Measurements from ENCODE around the gene ERC1.
A peak's percentile ranks its signal among the peaks of the same experiment; 100 is the strongest.
"Not testable (repeated sequence)": the region's sequence is repeated elsewhere in the genome, so short reads cannot be mapped to it uniquely, and the experiment has no call there.

Gene ERC1

GRCh38 chr12:1030779-1031178 is 39.8 kb downstream of the ERC1 start:
- H3K27ac ChIP-seq (ENCODE audit: low read depth, low read length) = no peak overlapping the region
- no peaks in the 10 kb centered on the region for H3K4me1 ChIP-seq (ENCODE audit: control insufficient read depth, insufficient read depth, low read length)
- no peaks in the 10 kb centered on the region for H3K9me3 ChIP-seq (ENCODE audit: control insufficient read depth, insufficient read depth, low read depth, low read length)
- peaks cover 25% of the 10 kb centered on the region for H3K36me3 ChIP-seq (ENCODE audit: control insufficient read depth, insufficient read depth, low read length)
- no peaks in the 10 kb centered on the region for H3K27me3 ChIP-seq (ENCODE audit: control insufficient read depth, insufficient read depth, low read length)
- no peak overlapping the region for H3K4me3 ChIP-seq (ENCODE audit: low read depth, low read length)
- H3K9ac ChIP-seq (ENCODE audit: low read length) = no peak overlapping the region

DNA sequence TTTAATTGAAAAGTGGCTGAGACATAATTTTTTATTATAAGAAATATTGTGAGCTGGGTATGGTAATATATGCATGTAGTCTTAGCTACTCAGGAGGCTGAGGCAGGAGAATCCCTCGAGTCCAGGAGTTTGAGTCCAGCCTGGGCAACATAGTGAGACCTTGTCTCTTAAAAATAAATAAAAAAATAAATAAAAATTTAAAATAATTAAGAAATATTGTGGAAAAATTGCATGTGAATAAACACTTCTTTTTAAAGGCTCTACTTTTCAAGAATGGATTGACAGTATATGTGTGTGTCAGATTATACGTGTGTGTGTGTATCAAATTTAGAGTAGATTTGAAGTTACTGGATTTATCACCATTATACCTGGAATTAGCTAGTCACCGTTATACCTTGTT is 43.2 kb downstream of the ERC1 start:
- no peaks in the 10 kb centered on the region for H3K4me1 ChIP-seq (ENCODE audit: control insufficient read depth, insufficient read depth, low read length)
- H3K4me3 ChIP-seq (ENCODE audit: low read depth, low read length) = no peak overlapping the region
- peaks cover 8% of the 10 kb centered on the region for H3K36me3 ChIP-seq (ENCODE audit: control insufficient read depth, insufficient read depth, low read length)
- H3K9me3 ChIP-seq (ENCODE audit: control insufficient read depth, insufficient read depth, low read depth, low read length) = no peaks in the 10 kb centered on the region
- no peaks in the 10 kb centered on the region for H3K27me3 ChIP-seq (ENCODE audit: control insufficient read depth, insufficient read depth, low read length)
- H3K27ac ChIP-seq (ENCODE audit: low read depth, low read length) = no peak overlapping the region
- no peak overlapping the region for H3K9ac ChIP-seq (ENCODE audit: low read length)

DNA sequence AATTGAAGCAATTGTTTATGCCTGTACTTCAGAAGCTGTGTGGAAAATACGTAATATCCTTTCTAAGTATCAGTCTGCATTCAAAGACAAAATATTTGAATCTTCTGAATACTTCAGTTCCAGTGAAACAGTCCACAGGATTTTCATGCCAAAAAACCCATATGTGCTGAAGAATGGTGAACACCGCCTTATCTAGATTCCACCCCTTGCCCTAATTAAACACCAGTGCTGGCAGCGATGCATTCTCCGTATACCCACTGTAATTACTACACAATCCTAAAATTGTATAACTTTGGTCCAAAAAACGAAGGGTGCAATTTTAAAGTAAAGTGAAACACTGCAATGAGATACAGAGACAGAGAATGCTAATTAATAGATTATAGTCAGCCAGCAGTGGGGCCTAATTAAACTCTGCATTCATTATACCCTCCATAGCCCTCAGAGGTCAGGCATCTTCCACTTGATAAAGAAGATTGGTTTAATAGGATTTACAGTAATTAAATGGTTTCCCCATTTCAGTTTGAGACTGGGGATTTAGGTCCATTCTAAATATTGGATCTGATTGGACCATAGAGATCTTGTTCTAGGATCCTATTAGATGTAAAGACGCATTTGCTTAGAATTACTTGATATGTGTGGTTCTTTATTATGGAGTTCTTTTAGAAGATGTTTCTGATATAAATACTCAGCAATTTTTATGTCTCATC is 43.9 kb downstream of the ERC1 start:
- no peak overlapping the region for H3K27ac ChIP-seq (ENCODE audit: low read depth, low read length)
- no peaks in the 10 kb centered on the region for H3K27me3 ChIP-seq (ENCODE audit: control insufficient read depth, insufficient read depth, low read length)
- no peak overlapping the region for H3K4me3 ChIP-seq (ENCODE audit: low read depth, low read length)
- no peaks in the 10 kb centered on the region for H3K4me1 ChIP-seq (ENCODE audit: control insufficient read depth, insufficient read depth, low read length)
- H3K9ac ChIP-seq (ENCODE audit: low read length) = no peak overlapping the region
- H3K9me3 ChIP-seq (ENCODE audit: control insufficient read depth, insufficient read depth, low read depth, low read length) = no peaks in the 10 kb centered on the region
- peaks cover 4% of the 10 kb centered on the region; the same call in 1 of the 2 replicates for H3K36me3 ChIP-seq (ENCODE audit: control insufficient read depth, insufficient read depth, low read length)

DNA sequence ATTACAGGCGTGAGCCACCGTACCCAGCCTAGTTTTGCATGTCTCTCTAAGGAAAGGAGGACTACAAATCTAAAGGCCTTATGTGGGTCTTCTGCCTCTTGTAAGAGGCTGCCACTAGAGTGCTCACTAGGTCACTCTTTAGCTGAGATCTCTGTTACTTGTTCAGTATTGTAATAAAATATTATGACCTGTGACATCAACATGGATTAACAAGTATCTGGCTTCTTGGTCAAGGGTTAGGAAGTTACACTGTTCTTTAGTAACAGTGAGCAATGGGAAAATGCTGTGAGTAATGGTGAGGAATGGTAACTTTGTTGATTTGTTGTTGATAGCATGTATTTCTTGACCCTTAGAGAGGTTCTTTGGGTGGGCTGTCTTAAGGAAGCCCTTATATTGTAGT is 50.5 kb downstream of the ERC1 start:
- Histone ChIP-seq H3K9me3 (ENCODE audit: control insufficient read depth, insufficient read depth, low read depth, low read length) (no peaks in the 10 kb centered on the region), H3K9ac (ENCODE audit: low read length) (no peak overlapping the region), H3K27me3 (ENCODE audit: control insufficient read depth, insufficient read depth, low read length) (no peaks in the 10 kb centered on the region), H3K36me3 (ENCODE audit: control insufficient read depth, insufficient read depth, low read length) (peaks cover 3% of the 10 kb centered on the region; the same call in 1 of the 2 replicates), H3K4me1 (ENCODE audit: control insufficient read depth, insufficient read depth, low read length) (no peaks in the 10 kb centered on the region; the same call in 1 of the 2 replicates), H3K4me3 (ENCODE audit: low read depth, low read length) (no peak overlapping the region), H3K27ac (ENCODE audit: low read depth, low read length) (no peak overlapping the region)

DNA sequence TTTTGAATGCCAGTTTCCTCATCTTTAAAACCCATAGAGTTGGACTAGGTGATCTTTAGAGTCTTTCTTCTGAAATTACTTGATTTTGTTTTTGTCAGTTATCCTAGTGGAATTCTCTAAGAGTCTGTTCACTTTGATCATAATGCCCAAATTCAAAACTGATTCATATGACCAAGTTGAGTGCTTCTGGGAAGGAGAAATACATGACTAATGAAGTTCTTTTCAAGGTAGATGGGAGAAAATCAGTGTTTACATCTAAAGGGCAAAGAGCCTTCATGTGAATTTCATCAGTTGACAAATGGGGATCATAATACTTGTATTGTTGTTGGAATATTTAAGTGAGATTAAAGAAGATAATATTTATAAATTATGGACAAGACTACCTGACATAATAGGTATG is 53.2 kb downstream of the ERC1 start:
- no peak overlapping the region for H3K9ac ChIP-seq (ENCODE audit: low read length)
- peaks cover 22% of the 10 kb centered on the region for H3K4me1 ChIP-seq (ENCODE audit: control insufficient read depth, insufficient read depth, low read length)
- H3K9me3 ChIP-seq (ENCODE audit: control insufficient read depth, insufficient read depth, low read depth, low read length) = no peaks in the 10 kb centered on the region
- no peak overlapping the region for H3K4me3 ChIP-seq (ENCODE audit: low read depth, low read length)
- no peaks in the 10 kb centered on the region for H3K27me3 ChIP-seq (ENCODE audit: control insufficient read depth, insufficient read depth, low read length)
- peaks cover 3% of the 10 kb centered on the region; the same call in 1 of the 2 replicates for H3K36me3 ChIP-seq (ENCODE audit: control insufficient read depth, insufficient read depth, low read length)
- H3K27ac ChIP-seq (ENCODE audit: low read depth, low read length) = no peak overlapping the region

GRCh38 chr12:1044696-1045095 is 53.7 kb downstream of the ERC1 start:
- no peak overlapping the region for H3K4me3 ChIP-seq (ENCODE audit: low read depth, low read length)
- no peak overlapping the region for H3K27ac ChIP-seq (ENCODE audit: low read depth, low read length)
- peaks cover 3% of the 10 kb centered on the region; the same call in 1 of the 2 replicates for H3K36me3 ChIP-seq (ENCODE audit: control insufficient read depth, insufficient read depth, low read length)
- no peak overlapping the region for H3K9ac ChIP-seq (ENCODE audit: low read length)
- no peaks in the 10 kb centered on the region for H3K9me3 ChIP-seq (ENCODE audit: control insufficient read depth, insufficient read depth, low read depth, low read length)
- peaks cover 25% of the 10 kb centered on the region for H3K4me1 ChIP-seq (ENCODE audit: control insufficient read depth, insufficient read depth, low read length)
- H3K27me3 ChIP-seq (ENCODE audit: control insufficient read depth, insufficient read depth, low read length) = no peaks in the 10 kb centered on the region

- H3K4me1 ChIP-seq (ENCODE audit: control insufficient read depth, insufficient read depth, low read length) = peaks cover 25% of the 10 kb centered on the region
- no peak overlapping the region for H3K27ac ChIP-seq (ENCODE audit: low read depth, low read length)
- H3K9ac ChIP-seq (ENCODE audit: low read length) = no peak overlapping the region
- H3K27me3 ChIP-seq (ENCODE audit: control insufficient read depth, insufficient read depth, low read length) = no peaks in the 10 kb centered on the region
- H3K4me3 ChIP-seq (ENCODE audit: low read depth, low read length) = no peak overlapping the region
- H3K36me3 ChIP-seq (ENCODE audit: control insufficient read depth, insufficient read depth, low read length) = no peaks in the 10 kb centered on the region
- H3K9me3 ChIP-seq (ENCODE audit: control insufficient read depth, insufficient read depth, low read depth, low read length) = no peaks in the 10 kb centered on the region
Observed at GRCh38 chr12:1046727-1047126, 55.7 kb downstream of the ERC1 start.

DNA sequence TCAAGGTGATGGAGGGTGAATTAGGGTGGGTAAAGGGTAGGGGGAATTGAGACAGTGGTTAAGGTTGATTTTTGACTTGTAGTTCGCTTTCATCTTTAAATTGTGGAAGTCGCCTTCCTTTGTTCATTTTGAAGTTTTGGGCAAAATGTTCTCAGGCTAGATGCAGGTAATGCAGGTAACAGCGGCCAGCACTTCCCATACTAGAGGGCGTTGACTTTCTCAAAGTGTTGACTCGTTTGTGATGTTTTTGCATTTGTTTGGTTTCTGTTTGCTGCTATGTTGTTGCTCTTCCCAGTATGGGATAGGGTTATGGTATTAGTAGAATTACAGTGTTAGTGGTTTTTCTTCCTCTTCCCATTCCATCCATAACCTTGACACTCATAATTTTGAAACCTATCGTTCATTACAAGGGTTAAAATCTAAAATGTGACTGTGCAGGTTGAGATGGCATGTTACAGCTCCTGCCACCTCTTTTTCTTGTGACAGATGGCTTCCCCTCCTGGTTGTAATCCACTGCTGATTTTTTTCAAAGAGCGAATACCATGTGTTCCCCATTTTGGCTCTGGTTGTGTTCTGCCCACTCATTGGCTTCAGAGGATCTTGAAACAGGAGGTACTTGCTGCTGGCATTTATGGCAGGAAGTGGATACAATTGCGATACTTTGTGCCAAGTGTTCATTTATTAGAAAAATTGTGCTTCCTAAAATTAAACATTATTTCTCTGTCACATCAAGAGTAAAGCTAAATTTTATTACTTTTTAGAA is 57.1 kb downstream of the ERC1 start:
- H3K4me3 ChIP-seq (ENCODE audit: low read depth, low read length) = peak overlapping the region; percentile 22; the same call in 1 of the 2 replicates
- H3K9me3 ChIP-seq (ENCODE audit: control insufficient read depth, insufficient read depth, low read depth, low read length) = no peaks in the 10 kb centered on the region
- no peak overlapping the region for H3K27ac ChIP-seq (ENCODE audit: low read depth, low read length)
- no peak overlapping the region for H3K9ac ChIP-seq (ENCODE audit: low read length)
- no peaks in the 10 kb centered on the region for H3K36me3 ChIP-seq (ENCODE audit: control insufficient read depth, insufficient read depth, low read length)
- H3K27me3 ChIP-seq (ENCODE audit: control insufficient read depth, insufficient read depth, low read length) = no peaks in the 10 kb centered on the region
- H3K4me1 ChIP-seq (ENCODE audit: control insufficient read depth, insufficient read depth, low read length) = peaks cover 28% of the 10 kb centered on the region

- Histone ChIP-seq H3K36me3 (ENCODE audit: control insufficient read depth, insufficient read depth, low read length) (no peaks in the 10 kb centered on the region), H3K27ac (ENCODE audit: low read depth, low read length) (no peak overlapping the region), H3K9ac (ENCODE audit: low read length) (no peak overlapping the region), H3K27me3 (ENCODE audit: control insufficient read depth, insufficient read depth, low read length) (no peaks in the 10 kb centered on the region), H3K9me3 (ENCODE audit: control insufficient read depth, insufficient read depth, low read depth, low read length) (no peaks in the 10 kb centered on the region), H3K4me1 (ENCODE audit: control insufficient read depth, insufficient read depth, low read length) (peaks cover 49% of the 10 kb centered on the region), H3K4me3 (ENCODE audit: low read depth, low read length) (no peak overlapping the region)
Observed at GRCh38 chr12:1050059-1050707, 59.2 kb downstream of the ERC1 start.

DNA sequence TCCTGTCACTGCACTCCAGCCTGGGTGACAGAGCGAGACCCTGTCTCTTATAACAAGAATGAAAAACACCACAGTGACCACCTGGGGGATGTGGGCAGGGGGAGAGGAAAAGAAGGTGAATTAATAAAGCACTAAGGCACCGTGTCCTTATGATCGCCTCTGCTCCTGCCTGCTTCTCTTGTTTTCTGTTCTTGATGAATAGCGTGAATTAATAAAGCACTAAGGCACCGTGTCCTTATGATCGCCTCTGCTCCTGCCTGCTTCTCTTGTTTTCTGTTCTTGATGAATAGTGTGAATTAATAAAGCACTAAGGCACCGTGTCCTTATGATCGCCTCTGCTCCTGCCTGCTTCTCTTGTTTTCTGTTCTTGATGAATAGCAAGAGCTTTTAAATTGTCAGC is 60.6 kb downstream of the ERC1 start:
- peaks cover 59% of the 10 kb centered on the region for H3K4me1 ChIP-seq (ENCODE audit: control insufficient read depth, insufficient read depth, low read length)
- H3K27ac ChIP-seq (ENCODE audit: low read depth, low read length); H3K4me3 ChIP-seq (ENCODE audit: low read depth, low read length); H3K9ac ChIP-seq (ENCODE audit: low read length); H3K36me3 ChIP-seq (ENCODE audit: control insufficient read depth, insufficient read depth, low read length); H3K27me3 ChIP-seq (ENCODE audit: control insufficient read depth, insufficient read depth, low read length); H3K9me3 ChIP-seq (ENCODE audit: control insufficient read depth, insufficient read depth, low read depth, low read length): not testable (repeated sequence)

GRCh38 chr12:1053690-1054089 is 62.7 kb downstream of the ERC1 start:
- H3K9me3 ChIP-seq (ENCODE audit: control insufficient read depth, insufficient read depth, low read depth, low read length) = peaks cover 3% of the 10 kb centered on the region; the same call in 1 of the 2 replicates
- H3K4me3 ChIP-seq (ENCODE audit: low read depth, low read length) = no peak overlapping the region
- H3K27me3 ChIP-seq (ENCODE audit: control insufficient read depth, insufficient read depth, low read length) = no peaks in the 10 kb centered on the region
- H3K36me3 ChIP-seq (ENCODE audit: control insufficient read depth, insufficient read depth, low read length) = no peaks in the 10 kb centered on the region
- H3K27ac ChIP-seq (ENCODE audit: low read depth, low read length) = peak overlapping the region; percentile 60; the same call in 1 of the 2 replicates
- H3K4me1 ChIP-seq (ENCODE audit: control insufficient read depth, insufficient read depth, low read length) = peaks cover 49% of the 10 kb centered on the region
- no peak overlapping the region for H3K9ac ChIP-seq (ENCODE audit: low read length)

Measured in HUES6 (cell line).